ENCODE results near the gene PSEN1.

PSEN1 gene

DNA sequence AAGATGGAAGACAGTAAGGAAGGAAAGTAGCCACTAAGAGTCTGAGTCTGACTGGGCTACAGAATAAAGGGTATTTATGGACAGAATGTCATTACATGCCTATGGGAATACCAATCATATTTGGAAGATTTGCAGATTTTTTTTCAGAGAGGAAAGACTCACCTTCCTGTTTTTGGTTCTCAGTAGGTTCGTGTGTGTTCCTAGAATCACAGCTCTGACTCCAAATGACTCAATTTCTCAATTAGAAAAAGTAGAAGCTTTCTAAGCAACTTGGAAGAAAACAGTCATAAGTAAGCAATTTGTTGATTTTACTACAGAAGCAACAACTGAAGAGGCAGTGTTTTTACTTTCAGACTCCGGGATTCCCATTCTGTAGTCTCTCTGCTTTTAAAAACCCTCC, 85.6 kb downstream of the PSEN1 start:
- no peak for DNase-seq

GRCh38 chr14:73223049-73223448, 86.7 kb downstream of the PSEN1 start:
- peak in 1 of 2 donors; percentile 2 for DNase-seq

DNA sequence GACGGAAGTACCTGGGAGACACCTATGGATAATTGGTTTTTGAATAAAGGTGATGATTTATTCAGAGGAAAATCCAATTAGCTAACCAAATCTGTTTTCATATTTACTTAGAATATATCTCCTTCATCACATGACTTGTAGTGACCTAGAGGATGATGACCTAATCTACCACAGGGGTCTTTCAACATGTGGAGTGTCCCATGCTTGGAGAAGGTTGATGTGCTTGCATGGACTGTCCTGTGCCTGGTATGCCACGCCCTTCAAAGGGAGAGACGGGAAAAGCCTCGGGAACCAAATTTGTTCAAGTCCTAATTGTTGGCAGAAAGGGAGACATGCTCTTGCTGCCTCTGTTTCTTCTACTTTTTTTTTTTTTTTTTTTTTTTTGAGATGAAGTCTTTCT, 89.2 kb downstream of the PSEN1 start:
- DNase-seq = no peak

GRCh38 chr14:73227812-73228781, 91.8 kb downstream of the PSEN1 start:
- no peak for DNase-seq

DNA sequence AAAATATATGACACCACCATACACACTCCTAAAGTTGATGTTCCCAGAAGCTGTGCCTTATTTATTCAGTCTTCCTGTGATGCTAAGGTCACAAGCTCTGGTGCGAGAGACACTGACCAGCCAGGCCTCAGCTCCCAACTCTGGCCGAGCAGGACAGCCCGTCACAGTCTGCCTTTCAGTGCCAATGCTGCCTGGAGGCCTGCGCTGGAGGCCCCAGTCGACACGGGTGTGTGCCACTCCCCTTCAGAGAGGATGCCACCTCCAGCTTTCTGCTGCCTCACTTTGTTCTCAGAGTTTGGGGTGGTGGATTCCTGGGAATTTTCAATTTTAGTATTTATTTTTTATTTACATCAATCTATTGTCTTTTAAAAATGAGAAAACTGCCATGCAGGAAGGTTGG, 93.7 kb downstream of the PSEN1 start:
- no peak for DNase-seq

- DNase-seq = no peak
Observed at GRCh38 chr14:73231981-73232851, 95.9 kb downstream of the PSEN1 start.

GRCh38 chr14:73232984-73233383, 96.7 kb downstream of the PSEN1 start:
- no peak for DNase-seq

DNA sequence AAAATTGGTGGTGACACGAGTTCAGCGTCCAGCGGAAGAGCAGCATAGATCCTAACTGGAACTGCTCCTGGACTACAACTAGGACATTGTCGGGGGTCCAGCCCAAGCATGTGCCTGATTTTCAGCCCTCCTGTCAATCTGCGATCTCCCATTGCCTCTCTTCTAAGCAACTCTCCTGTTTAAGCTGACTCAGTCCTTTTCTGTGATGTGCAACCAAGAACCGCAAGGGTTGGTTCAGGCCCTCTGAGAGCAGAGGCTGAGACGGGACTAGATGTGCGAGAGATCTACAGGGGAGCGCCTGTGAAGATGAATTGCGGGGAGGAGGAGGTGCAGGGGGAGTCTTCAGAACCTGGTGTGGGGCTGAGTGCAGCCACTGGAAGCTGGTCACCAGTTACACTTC, 97.3 kb downstream of the PSEN1 start:
- DNase-seq = no peak

DNA sequence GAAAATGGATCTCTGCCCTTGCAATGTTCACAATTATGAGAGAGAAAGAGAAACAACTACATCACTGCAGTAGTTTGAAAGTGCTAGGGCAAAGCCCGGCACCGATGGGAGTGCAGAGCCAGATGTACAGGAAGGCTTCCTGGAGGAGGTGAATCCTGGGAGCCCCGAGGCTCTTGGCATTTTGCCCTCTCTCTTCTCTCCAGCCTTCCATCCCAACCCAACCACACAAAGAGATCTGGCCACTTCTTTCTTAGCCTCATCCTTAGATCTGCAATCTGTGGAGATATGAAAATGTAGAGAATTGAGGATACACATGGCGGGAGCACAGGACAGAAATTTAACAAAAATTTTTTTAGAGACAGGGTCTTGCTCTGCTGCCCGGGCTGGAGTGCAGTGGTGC, 97.7 kb downstream of the PSEN1 start:
- DNase-seq = no peak

DNA sequence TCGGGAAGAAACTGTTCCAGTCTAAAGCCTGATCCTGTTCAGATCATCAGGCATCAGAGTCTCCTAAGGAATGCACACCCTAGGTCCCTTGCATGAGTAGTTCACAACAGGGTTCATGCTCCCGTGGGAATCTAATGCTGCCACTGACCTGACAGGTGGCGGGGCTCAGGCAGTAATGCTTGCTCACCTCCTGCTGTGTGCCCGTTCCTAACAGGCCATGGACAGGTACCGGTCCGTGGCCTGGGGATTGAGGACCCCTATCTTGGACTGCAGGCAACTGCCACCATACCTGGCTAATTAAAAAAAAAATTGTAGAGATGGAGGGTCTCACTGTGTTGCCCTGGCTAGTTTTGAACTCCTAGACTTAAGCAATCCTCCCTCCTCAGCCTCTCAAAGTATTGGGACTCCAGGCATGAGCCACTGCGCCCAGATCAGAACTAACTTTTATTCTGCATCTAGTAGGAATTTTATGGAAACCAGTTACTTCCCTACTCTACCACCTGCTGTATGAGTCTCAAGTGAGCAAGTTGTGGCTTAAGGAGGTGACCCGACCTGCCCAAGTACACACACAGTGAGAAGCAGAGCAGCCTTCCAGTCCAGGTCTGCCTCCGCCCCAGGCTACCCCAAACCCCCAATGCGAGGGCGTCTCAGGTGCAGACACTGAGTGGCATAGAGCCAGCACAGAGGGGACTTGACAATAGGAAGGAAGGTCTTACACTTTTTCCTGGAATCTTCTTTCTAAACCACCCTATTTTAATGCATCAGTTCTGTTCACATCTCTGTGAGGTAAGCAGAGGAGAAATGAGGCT, 98.5 kb downstream of the PSEN1 start:
- no peak for DNase-seq

GRCh38 chr14:73235531-73236155, 99.3 kb downstream of the PSEN1 start:
- DNase-seq = no peak

DNA sequence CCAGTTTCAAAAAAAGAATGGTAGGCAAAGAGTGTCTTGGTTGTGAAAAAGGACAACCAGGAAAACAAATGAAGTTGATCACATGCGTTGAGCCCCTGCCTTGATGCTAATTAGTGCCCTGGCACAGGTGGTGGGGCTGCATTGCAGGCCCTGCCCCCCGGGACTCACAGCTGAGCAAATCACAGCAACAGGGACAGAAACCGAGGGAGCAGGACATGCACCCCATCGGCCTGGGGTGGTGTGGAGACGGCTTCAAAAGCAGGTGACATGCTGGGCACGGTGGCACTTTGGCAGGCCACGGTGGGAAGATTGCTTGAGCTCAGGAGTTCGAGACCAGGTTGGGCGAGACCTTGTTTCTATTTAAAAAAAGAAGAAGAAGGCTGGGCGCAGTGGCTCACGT, 99.8 kb downstream of the PSEN1 start:
- no peak for DNase-seq

GRCh38 chr14:73236752-73237218, 100.5 kb downstream of the PSEN1 start:
- DNase-seq = no peak

DNA sequence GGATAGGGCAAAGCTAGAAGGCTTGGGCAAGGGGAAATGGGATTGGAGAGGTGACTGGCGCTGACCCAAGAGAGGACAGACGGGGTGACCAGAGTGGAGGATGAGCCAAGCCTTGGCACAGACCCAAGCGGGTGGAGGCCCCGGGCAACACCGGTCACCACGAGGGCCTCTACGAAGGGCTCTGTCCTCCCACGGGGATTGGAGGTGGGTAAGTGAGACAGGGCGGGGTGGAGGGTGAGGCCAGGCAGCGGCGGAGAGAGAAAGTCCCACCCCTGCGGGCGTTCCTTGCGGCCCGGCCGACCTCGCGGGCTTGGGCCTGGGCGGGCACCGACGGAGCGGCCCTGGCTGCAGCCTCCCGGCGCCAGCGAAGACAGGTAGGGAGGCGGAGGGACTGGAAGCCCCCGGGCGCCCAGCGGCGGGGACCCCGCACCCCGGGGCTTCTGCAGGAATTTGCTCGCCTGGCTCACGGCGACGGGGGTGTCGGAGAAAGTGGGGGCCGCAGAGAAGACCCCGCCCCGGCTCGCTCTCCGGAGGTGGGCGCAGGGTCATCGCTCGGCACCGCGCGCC, 101.0 kb downstream of the PSEN1 start, which contains the start of gene PAPLN:
PAPLN (plus strand) TSS at position 288 of the 567 bp plus-strand sequence. CDS start 2,273 bp downstream, outside the sequence.
- DNase-seq = peak in 1 of 2 donors; percentile 20

GRCh38 chr14:73237786-73238423, 101.6 kb downstream of the PSEN1 start:
- no peak for DNase-seq

DNA sequence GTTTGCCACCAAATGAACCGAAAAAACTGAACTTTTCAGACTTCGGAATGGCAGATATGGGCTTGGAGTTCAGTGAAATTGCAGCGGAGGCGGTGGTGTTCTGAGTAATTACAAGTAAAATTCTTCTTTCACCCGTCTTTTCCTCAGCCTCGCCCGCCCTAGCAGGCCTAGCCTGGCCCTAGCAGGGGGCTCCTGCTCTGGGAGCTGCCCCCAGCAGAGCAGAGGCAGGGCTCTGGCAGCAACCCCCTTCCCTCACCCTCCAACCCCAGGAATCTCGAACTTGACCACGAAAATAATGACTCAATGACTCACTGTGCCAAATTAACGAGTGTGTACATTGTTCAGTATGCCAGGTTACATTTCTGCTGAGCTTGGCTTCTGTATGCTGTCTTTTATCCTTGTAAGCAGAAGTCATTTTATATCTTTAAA, 102.1 kb downstream of the PSEN1 start:
- no peak for DNase-seq

GRCh38 chr14:73238941-73239340, 102.6 kb downstream of the PSEN1 start:
- no peak for DNase-seq

- DNase-seq = no peak
Observed at GRCh38 chr14:73239393-73240241, 103.3 kb downstream of the PSEN1 start.

- peak in 1 of 2 donors; percentile 25 for DNase-seq
Observed at GRCh38 chr14:73240816-73241480, 104.6 kb downstream of the PSEN1 start.

All from CD4-positive, alpha-beta T cell treated with Interferon alpha-2 for 1 hour (primary cell).